CD4-positive, alpha-beta T cell treated with Interleukin-6 at 100 ng/mL for 8 hours (primary cell): ENCODE measurements around the gene KRTAP10-5.
A peak's percentile ranks its signal among the peaks of the same experiment; 100 is the strongest.
"Not testable (repeated sequence)": the region's sequence is repeated elsewhere in the genome, so short reads cannot be mapped to it uniquely, and the experiment has no call there.

Experiments used
- DNase-seq: peaks from one replicate; pipeline ENCODE4 v3.0.0-alpha.2; 2020; ENCODE audit warnings: mixed read lengths, low spot score

KRTAP10-5 gene, protein sequence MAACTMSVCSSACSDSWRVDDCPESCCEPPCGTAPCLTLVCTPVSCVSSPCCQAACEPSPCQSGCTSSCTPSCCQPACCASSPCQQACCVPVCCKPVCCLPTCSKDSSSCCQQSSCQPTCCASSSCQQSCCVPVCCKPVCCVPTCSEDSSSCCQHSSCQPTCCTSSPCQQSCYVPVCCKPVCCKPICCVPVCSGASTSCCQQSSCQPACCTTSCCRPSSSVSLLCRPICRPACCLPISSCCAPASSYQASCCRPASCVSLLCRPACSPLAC

DNA sequence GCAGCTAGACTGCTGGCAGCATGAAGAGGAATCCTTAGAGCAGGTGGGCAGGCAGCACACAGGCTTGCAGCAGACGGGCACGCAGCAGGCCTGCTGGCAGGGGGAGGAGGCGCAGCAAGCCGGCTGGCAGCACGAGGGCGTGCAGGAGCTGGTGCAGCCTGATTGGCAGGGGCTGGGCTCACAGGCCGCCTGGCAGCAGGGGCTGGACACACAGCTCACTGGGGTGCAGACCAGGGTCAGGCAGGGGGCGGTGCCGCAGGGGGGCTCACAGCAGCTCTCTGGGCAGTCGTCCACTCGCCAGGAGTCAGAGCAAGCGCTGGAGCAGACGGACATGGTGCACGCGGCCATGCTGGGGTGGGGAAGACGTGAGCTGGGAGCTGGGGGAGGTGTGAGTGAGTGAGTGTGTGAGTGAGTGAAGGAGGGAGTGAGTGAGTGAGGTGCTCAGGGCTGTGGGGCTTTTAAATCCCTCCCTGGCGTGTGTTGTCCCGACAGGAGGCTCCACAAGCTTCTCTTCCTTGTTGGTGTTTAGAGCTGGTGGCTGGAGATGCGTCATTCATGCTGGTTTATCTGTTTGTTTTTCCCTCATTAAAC, at the start of gene KRTAP10-5:
KRTAP10-5 (minus strand) TSS at position 374 of the 591 bp plus-strand sequence; CDS start at position 348, 26 bp downstream.
- DNase-seq: not testable (repeated sequence)

DNA sequence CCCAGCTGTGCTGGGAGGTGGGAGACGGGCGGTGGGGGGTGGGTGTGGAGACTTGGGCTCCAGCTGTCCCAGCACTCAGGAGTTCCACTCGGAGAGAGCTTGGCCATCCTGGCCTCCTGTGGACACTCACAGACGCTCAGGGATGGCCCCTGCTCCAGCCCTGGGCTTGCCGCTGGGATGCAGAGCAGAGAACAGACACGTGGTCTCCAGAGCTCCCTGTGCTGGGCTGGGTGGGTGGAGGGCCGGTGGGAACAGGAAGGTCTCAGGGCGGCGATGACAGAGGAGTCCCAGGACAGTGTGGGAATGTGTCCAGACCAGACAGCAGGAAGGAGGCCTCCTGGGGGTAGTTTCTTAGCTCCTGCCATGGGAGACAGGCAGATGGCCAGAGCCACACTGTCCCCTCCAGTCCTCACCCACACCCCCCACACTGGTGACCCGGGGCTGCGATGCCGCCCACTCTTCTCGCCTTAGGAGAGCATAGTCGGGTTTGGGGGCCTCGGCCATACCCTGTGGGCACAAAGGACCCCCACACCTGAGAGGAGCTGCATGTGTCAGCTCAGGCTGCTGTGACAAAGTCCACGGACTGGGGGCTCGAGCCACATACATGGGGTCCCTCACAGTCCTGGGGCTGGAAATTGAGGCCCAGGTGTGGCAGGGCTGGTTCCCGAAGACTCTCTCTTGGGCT, 48.4 kb upstream of the KRTAP10-5 start:
- DNase-seq: no peak

DNA sequence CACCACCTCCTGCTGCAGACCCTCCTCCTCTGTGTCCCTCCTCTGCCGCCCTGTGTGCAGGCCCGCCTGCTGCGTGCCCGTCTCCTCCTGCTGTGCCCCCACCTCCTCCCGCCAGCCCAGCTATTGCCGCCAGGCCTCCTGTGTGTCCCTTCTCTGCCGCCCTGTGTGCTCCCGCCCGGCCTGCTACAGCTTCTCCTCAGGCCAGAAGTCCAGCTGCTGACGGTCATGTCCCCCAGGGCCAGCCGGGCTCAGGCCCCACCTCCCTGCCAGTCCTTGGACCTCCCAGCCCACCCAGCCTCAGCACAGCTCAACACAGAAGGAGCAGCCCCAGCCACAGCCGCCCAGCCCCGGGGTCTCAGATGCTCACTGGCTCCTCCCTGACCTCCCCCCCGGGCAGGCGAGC, 47.4 kb upstream of the KRTAP10-5 start:
- not testable (repeated sequence) for DNase-seq

DNA sequence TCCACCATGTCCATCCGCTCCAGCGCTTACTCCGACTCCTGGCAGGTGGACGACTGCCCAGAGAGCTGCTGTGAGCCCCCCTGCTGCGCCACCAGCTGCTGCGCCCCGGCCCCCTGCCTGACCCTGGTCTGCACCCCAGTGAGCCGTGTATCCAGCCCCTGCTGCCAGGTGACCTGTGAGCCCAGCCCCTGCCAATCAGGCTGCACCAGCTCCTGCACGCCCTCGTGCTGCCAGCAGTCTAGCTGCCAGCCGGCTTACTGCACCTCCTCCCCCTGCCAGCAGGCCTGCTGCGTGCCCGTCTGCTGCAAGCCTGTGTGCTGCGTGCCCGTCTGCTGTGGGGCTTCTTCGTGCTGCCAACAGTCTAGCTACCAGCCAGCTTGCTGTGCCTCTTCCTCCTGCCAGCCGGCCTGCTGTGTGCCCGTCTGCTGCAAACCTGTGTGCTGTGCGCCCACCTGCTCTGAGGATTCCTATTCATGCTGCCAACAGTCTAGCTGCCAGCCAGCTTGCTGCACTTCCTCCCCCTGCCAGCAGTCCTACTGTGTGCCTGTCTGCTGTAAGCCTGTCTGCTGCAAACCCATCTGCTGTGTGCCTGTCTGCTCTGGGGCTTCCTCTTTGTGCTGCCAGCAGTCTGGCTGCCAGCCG, 46.9 kb upstream of the KRTAP10-5 start:
- not testable (repeated sequence) for DNase-seq

DNA sequence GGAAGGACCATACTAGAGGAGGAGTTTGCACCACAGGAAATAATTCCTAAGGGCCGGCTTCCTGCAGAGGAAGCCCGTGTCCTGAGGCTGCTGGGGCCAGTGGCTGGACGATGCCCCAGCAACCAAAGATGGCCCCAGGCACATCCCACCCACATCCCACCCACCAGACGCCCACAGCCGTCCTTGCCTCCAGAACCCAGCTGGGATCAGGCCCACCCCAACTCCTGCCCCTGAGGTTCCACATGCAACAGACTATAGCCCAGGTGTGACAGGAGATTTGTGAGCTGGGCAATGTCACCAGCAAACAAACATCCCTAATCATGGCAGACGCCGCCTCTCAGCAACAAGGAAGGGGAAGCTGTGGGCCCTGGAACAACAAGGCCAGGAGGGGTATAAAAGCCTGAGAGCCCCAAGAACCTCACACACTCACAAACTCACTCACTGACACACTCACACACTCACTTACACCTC, 46.3 kb upstream of the KRTAP10-5 start, which contains the start of gene KRTAP10-9:
KRTAP10-9 (plus strand) TSS at position 421 of the 471 bp plus-strand sequence. CDS start 79 bp downstream, outside the sequence.
- no peak for DNase-seq

DNA sequence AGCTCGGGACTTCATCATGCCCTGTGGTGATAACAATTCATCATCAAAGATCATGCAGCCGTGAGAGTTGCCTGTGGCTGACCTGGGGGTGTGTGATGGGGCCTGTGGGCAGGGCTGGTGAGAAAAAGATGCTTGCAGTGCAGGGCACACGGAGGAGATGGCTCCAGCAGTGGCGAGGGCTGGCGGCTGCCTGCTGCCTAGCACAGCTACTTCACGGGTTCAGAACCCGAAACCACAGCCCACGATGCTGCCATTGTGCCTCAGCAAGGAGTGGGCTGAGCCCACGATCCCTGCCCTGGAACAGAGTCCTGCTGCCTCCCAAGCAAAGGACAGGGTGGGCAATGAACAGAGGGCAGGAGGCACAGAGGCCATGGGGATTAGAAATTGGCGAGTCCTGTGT, 45.9 kb upstream of the KRTAP10-5 start:
- DNase-seq: no peak

DNA sequence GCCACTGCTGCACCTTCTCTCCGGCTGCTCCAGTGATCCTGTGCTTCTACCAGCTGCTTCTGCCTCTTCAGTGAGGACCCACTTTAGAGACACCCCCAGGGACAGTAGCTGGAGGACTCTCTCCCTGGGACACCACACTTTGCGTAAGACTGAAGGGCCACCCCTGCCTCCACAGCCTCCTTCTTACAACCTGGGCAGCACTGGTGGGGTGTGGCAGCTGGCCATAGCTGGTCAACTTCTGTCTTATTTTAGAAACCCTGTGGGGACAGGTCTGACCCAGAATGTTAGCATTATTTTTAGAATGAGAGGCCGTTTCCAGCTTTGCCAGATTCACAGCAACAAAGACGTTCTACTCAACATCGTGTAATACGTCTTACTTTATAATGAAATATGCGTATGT, 45.4 kb upstream of the KRTAP10-5 start:
- no peak for DNase-seq

DNA sequence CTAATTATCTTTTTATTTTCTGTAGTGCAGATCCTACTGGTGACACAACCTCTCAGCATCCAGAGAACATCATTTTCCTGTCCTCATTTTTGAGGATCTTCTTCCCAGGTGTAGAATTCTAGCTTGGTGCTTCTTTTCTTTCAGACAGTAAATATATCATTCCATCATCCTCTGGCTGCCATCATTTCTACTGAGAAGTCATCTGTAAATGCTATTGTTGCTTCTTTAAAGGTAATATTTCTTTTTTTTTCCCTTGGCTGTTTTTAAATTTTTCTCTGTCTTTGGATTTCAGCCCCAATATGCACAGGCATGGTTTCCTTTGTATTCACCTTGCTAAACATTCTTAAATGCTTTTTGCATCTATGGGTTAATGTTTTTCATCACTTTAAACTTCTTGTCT, 43.2 kb upstream of the KRTAP10-5 start:
- DNase-seq: no peak

DNA sequence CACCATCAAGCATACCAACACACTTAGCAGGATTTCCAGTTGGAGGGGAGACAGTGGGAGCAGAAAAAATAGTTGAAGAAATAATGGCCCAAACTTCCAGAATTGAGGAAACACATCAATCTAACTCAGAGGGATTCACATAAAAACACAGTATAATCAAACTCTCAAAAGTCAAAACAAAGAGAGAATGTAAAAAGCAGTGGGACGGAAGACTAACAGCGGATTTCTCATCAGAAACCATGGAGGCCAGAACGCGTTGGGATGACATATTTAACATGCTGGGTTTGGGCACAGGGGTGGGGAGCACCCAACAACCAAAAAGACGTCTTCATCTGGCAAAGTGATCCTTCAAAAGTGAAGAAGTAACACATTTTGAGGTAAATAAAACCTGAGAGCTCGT, 39.5 kb upstream of the KRTAP10-5 start:
- no peak for DNase-seq

DNA sequence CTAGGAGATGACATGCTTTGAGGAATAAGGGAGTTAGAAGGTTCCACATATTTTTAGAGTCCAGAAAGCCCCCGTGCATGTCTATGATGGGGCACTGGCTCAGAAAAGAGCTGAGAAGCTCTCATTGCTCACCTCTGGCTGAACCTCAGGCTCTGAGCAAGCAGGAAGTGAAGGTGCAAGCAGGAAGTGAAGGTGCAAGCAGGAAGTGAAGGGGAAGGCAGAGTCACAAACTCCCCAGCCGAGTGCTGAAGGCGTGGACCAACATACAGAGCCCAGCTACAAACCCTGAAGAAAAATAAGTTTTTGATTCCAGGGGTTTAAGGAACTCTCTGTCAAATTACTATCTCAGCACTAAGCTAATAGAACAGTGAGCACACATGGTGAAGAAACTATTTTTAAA, 38.5 kb upstream of the KRTAP10-5 start:
- DNase-seq: peak; percentile 79

DNA sequence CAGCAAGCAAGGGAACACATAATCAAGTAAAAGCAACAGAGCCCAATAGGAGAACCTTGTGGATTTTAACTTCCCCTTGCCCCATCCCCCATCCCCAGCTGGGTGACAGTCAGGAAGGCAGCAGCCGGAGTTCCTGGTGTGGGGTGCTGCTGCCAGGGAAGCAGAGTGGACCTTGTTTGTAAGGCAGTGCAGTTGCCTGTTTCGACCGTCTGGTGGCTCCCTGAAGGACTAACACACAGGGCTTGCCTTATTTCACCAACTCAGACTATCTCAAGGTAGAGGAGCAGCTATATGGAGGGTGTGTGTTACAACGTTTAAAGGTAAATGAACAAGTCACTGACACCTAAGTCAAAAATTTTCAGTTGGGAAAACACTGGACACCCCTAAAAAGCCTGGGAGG, 38.1 kb upstream of the KRTAP10-5 start:
- DNase-seq: no peak

DNA sequence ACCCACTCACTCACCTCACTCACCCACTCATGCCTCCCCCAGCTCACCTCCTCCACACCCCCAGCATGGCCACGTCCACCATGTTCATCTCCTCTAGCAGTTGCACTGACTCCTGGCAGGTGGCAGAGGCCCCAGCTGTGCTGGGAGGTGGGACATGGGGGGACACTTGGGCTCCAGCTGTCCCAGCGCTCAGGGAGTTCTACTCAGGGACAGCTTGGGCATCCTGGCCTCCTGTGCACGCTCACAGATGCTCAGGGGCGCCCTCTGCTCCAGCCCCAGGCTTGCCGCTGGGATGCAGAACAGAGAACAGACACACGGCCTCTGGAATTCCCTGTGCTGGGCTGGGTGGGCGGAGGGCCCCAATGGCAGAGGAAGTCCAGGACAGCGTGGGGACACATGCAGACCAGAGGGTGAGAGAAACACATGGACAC, 36.7 kb upstream of the KRTAP10-5 start:
- no peak for DNase-seq

DNA sequence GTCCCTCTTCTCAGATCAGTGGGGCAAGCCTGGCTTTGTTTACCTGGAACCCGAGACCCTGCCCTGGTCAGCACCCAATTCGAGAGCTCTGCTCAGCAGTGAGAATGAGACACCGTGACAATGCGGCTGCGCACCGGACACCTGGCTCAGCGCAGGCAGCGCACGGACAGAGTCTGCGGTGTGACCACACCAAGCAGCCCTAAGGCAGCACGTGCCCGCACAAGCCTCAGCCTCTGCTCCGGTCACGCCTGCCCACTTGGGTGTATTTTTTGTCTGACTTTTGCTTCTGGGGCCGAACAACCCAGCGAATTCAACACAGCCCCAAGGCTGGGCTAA, 36.2 kb upstream of the KRTAP10-5 start:
- DNase-seq: no peak

DNA sequence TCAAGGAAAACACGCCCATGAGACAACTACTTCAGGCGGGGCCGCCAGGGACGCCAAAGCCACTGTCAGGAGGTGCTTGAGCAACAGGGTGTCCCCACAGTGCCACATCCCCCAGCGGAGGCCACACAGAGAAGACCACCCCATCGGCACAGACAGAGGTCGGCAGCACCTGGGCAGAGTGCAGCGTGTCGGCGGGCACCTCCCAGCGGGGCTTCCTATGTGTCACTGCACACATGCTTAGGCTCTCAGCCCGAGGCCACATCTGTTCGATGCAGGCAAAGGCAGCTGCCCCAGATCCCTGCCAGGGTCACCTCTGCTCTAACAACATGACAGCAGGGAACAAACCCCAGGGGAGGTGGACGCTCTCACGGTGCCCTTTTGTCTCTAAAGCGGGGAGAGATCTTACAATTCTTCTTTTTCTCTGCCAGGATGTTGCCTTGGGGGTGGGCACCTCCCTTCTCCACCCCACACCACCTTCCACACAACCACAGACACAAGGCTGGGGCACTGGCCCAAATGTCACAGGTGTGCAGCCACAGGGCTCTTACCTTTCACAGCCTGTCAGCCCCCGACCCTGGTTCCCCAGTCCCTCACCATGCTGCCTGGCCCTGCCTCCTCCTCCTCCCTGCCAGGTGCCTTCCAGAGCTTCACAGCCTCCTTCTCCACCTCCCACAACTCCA, 35.6 kb upstream of the KRTAP10-5 start:
- no peak for DNase-seq

DNA sequence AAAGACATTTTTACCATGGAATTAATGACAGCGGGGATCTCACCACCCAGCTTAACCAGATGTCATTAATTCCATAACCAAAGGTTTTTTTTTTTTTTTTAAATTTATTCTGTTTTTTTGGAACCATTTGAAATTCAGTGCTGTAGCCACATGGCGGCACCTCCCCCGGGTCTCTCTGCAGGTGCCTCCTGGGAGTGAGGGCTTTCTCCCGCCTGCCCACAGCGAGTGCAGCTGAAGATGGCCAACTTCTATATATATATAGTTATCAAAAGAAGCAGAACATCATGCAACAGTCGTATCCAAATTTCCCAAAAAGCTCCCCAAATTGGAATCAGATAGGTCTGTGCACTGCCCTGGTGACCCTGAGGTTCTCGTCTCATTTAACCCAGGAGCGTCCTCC, 35.1 kb upstream of the KRTAP10-5 start:
- no peak for DNase-seq

DNA sequence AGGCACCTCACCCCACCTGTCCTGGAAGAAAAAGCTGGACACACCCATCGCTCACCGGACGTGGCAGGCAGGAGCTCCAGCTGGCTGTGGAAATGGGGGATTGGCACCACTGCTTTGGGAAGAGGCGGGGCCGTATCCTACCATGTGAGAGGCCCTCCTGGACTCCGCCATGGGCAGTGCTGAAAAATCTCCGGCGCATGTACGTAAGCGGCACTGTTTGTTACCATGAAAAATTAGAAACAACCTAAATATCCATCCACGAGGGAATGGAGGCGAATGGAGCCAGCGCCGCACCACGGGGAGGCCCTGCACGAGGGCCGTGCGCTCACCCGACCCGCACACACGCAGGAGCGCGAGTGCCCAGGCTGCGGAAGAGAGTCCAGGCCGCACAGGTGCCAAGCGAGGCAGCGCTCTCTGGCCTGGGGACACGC, 34.6 kb upstream of the KRTAP10-5 start:
- DNase-seq: no peak

DNA sequence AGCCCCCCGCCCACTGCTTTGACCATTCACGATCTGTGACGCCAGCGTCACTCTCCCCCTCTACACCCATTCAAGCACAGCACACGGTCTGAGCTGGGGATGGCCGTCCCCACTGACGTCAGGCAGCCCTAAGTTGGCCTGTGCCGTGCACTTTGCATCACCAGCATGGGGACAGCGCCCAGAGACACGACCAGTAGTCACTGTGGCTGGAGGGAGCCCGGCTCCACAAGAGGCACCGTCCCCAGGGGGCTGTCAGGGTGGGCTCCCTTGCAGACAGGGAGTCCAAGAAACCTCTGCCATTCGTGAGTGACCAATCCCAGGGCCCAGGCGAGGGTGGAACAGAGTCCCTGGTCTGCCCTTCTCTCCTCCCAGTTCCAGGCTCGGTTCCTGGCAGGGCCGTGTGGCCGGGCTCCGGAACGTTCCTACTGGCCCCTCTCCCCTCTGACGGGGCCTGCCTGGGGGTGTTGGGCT, 33.8 kb upstream of the KRTAP10-5 start:
- DNase-seq: no peak

DNA sequence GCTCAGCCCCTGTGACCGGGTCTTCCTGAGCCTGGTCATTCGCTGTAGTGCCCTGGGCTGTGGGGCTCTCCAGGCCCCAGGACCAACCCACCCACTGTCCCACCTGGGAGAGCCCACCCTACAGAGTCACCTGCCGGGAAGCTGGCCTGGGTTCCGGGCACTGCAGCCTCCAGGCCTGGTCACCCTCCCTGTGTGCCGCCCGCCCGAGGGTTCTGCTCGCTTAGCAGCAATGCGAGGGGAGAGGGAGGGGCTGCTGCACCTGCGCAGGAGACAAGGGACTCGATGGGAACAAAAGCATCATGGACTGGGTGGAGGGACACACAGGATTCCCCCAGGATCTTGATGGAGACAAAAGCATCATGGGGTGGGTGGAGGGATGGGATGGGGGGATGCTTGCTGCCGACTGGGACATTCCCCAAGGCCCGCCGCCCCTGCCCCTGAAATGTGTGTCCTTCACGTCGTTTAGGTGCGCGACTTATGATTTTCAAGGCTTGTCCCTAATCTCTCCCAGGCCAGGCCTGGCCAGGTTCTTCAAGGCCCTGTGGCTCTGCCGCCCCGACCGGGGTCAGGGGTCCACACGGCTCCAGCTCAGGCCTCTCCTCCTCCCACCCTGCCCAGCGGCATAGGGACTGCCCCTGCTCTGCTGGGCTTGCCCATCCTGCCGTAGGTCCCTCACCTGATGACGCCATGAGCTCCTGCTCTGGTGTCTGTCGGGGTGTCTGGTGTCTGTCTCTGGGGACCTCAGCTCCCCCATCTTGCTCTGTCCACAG, 33.2 kb upstream of the KRTAP10-5 start:
- no peak for DNase-seq

DNA sequence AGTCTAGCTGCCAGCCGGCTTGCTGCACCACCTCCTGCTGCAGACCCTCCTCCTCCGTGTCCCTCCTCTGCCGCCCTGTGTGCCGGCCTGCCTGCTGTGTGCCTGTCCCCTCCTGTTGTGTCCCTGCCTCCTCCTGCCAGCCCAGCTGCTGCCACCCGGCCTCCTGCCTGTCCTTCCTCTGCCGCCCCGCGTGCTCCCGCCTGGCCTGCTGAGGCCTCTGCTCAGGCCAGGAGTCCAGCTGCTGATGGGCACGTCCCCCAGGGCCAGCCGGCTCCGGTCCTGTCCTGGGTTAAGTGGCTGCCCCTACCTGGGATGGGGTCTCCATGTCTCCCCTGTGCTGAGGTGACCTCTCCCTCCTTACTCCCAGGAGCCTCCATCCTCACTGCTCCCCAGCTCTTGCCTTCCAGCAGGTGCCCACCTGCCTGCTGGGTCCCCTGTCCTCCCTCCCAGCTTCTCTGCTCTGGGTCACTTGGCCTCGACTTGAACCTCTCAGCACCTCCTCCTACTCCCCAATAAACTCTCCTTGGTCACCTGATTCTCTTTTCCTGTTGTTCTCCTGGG, 32.3 kb upstream of the KRTAP10-5 start:
- no peak for DNase-seq

DNA sequence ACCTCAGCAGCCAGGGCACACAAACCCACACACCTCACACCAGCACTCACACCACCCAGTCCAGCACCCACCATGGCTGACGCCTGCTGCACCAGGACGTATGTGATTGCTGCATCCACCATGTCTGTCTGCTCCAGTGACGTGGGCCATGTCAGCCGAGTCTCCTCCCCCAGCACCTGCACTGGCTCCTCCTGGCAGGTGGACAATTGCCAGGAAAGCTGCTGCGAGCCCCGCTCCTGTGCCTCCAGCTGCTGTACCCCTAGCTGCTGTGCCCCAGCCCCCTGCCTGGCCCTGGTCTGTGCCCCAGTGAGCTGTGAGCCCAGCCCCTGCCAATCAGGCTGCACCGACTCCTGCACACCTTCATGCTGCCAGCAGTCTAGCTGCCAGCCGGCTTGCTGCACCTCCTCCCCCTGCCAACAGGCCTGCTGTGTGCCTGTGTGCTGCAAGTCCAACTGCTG, 31.7 kb upstream of the KRTAP10-5 start, which contains the start of gene KRTAP10-8:
KRTAP10-8 (plus strand) TSS at position 51 of the 458 bp plus-strand sequence; CDS start at position 73, 22 bp downstream.
- DNase-seq: no peak
